HFFc6 (cell line): ENCODE results near the gene TP53INP2. TPM values are rescaled to one million over a fixed set of nuclear protein-coding genes. Genes with fewer than 3 reads are reported as not detected.
A peak's percentile ranks its signal among the peaks of the same experiment; 100 is the strongest.
"Not testable (repeated sequence)": the region's sequence is repeated elsewhere in the genome, so short reads cannot be mapped to it uniquely, and the experiment has no call there.

Source experiments
- DNase-seq: peaks from one replicate; pipeline ENCODE4 v3.0.0-alpha.2; 2018
- H3K27ac Mint-ChIP-seq: 2 replicates; pipeline ENCODE4 v1.8.0; 2020; ENCODE audit warnings: mild to moderate bottlenecking, mixed read lengths
- H3K27me3 Mint-ChIP-seq: 2 replicates; pipeline ENCODE4 v1.8.0; 2021; ENCODE audit warnings: mild to moderate bottlenecking, moderate library complexity, mixed read lengths; ENCODE audit not compliant: insufficient read depth
- H3K36me3 Mint-ChIP-seq: 2 replicates; pipeline ENCODE4 v1.8.0; 2021; ENCODE audit warnings: low read depth, mixed read lengths
- H3K4me1 Mint-ChIP-seq: 2 replicates; pipeline ENCODE4 v1.8.0; 2020; ENCODE audit warnings: low read depth, mixed read lengths
- H3K4me3 Mint-ChIP-seq: 2 replicates; pipeline ENCODE4 v1.8.0; 2020; ENCODE audit warnings: mild to moderate bottlenecking, moderate library complexity, mixed read lengths
- H3K9me3 Mint-ChIP-seq: 2 replicates; pipeline ENCODE4 v1.8.0; 2020; ENCODE audit warnings: mild to moderate bottlenecking, mixed read lengths
- CTCF ChIP-seq: fragments of 200-600 bp; sonication (generic); IDR thresholded peaks from 2 replicates; pipeline ENCODE4 v1.5.0; 2021; ENCODE audit warnings: antibody characterized with exemption, mild to moderate bottlenecking
- total RNA-seq, 6 experiments: library from RNA; stranded (reverse); fragmentation: NEBNext Ultra II Directional; extraction: Animal tissue kit (Norgen Biotek cat#: 25700); gene quantifications; 2 replicates in 1 of 6; 3 replicates in 5 of 6; pipeline ENCODE4 v1.2.3, GENCODE V29; 2021

Gene TP53INP2
- total RNA-seq, 6 experiments from 2014 or later = 14.2 to 23.8 (median 21.3) TPM

GRCh38 chr20:34715384-34715783 is 11.2 kb downstream of the TP53INP2 start:
- DNase-seq = peak; percentile 5
- Mint-ChIP-seq H3K4me3 (no peak overlapping the region), H3K36me3 (peaks cover 26% of the 10 kb centered on the region), H3K9me3 (no peaks in the 10 kb centered on the region), H3K27ac (peak overlapping the region; percentile 53), H3K27me3 (no peaks in the 10 kb centered on the region; the same call in 1 of the 2 replicates), H3K4me1 (peaks cover 49% of the 10 kb centered on the region)
- TF ChIP-seq CTCF = no peak

GRCh38 chr20:34716921-34717229 is 12.7 kb downstream of the TP53INP2 start:
- Mint-ChIP-seq H3K27me3 (no peaks in the 10 kb centered on the region; the same call in 1 of the 2 replicates), H3K36me3 (peaks cover 19% of the 10 kb centered on the region), H3K4me3 (no peak overlapping the region), H3K4me1 (peaks cover 39% of the 10 kb centered on the region), H3K27ac (no peak overlapping the region), H3K9me3 (no peaks in the 10 kb centered on the region)
- no peak for DNase-seq
- no peak for TF ChIP-seq CTCF

GRCh38 chr20:34717230-34718095 is 13.3 kb downstream of the TP53INP2 start:
- TF ChIP-seq CTCF = no peak
- Mint-ChIP-seq H3K27me3 (no peaks in the 10 kb centered on the region; the same call in 1 of the 2 replicates), H3K27ac (no peak overlapping the region), H3K9me3 (no peaks in the 10 kb centered on the region), H3K4me3 (no peak overlapping the region), H3K36me3 (peaks cover 16% of the 10 kb centered on the region), H3K4me1 (peaks cover 33% of the 10 kb centered on the region)
- no peak for DNase-seq

GRCh38 chr20:34719242-34720017 is 15.3 kb downstream of the TP53INP2 start:
- not testable (repeated sequence) for H3K27ac Mint-ChIP-seq, DNase-seq, H3K9me3 Mint-ChIP-seq, H3K4me3 Mint-ChIP-seq, H3K27me3 Mint-ChIP-seq
- H3K4me1 Mint-ChIP-seq = peaks cover 24% of the 10 kb centered on the region
- H3K36me3 Mint-ChIP-seq = peaks cover 14% of the 10 kb centered on the region

GRCh38 chr20:34720266-34720665 is 16.1 kb downstream of the TP53INP2 start:
- Mint-ChIP-seq H3K27ac (no peak overlapping the region; the same call in 1 of the 2 replicates), H3K4me1 (peaks cover 15% of the 10 kb centered on the region), H3K4me3 (no peak overlapping the region), H3K36me3 (peaks cover 14% of the 10 kb centered on the region), H3K27me3 (no peaks in the 10 kb centered on the region; the same call in 1 of the 2 replicates), H3K9me3 (no peaks in the 10 kb centered on the region)
- DNase-seq = no peak
- TF ChIP-seq CTCF = no peak

- H3K4me3 Mint-ChIP-seq, H3K9me3 Mint-ChIP-seq, H3K27me3 Mint-ChIP-seq, H3K4me1 Mint-ChIP-seq: not testable (repeated sequence)
- Mint-ChIP-seq H3K36me3 (peaks cover 25% of the 10 kb centered on the region), H3K27ac (peak overlapping the region; percentile 31; the same call in 1 of the 2 replicates)
- peak; percentile 33 for DNase-seq
These were observed 18.4 kb downstream of the TP53INP2 start for GRCh38 chr20:34722560-34722959.
